Epithelial cell of prostate (primary cell): ENCODE measurements around the gene MRPL43.

Experiments
- DNase-seq: peaks from one replicate; pipeline ENCODE4 v3.0.0-alpha.2; 2011; ENCODE audit warnings: low read depth, low spot score
- H3K27ac ChIP-seq: fragments of 450-650 bp; 2 replicates; pipeline ENCODE4 v1.5.1; 2017; ENCODE audit warnings: mild to moderate bottlenecking

Gene MRPL43

DNA sequence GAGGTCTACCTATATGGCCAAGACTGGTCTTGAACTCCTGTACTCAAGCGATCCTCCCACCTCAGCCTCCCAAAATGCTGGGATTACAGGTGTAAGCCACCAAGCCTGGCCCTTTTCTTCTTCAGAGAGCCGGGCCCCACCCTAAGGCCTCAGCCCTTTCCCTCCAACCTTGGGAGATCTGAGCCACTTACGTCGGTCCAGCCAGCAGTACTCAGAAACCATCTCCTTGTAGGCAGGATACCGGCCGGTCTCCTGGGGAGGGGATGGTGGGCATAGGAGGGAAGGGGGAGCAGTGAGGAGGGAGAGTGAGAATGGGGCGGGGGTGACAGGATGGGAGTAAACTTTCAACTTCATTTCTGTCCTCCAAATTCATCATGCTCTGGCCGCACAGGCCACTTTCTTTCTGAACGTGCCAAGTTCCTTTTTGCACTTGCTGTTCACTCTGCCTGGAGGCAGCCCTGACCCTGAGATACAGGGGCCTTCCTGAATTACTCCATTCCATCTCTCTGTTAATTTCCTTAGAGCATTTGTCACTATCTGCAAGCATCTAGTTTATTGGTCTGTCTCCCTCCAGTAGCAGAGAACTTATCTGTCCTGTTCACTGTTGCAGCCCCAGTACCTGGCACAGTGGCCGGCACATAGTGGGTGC is 33.3 kb upstream of the MRPL43 start:
- no peak overlapping the region for H3K27ac ChIP-seq
- no peak for DNase-seq

- no peak overlapping the region for H3K27ac ChIP-seq
- no peak for DNase-seq
Measured at GRCh38 chr10:101019440-101019703, 32.1 kb upstream of the MRPL43 start.

GRCh38 chr10:101018600-101019439 is 31.5 kb upstream of the MRPL43 start:
- no peak for DNase-seq
- H3K27ac ChIP-seq: no peak overlapping the region

DNA sequence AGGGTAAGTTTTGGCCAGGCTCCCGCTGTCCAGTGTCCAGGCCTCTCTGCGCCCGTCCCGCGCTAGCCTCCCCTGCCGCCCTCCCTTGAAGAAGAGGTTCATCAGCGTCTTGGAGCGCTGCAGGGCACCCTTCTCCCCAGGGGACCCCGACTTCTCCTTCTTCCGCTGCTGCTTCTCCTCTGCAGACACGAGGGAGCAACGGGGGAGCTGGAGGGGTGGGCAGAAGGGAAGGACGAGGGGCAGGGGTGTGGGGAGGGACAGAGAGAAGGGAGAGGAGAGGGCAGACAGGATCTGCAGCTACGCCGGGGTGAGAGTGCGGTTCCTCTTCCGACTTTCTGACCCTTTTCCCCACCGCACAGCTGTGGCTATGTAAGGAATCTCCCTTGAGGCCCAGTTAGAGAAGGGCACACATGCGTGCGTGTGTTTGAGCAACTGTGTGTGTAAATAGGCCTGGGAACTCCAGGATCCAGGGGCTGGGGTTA is 30.9 kb upstream of the MRPL43 start:
- DNase-seq: no peak
- H3K27ac ChIP-seq: no peak overlapping the region

DNA sequence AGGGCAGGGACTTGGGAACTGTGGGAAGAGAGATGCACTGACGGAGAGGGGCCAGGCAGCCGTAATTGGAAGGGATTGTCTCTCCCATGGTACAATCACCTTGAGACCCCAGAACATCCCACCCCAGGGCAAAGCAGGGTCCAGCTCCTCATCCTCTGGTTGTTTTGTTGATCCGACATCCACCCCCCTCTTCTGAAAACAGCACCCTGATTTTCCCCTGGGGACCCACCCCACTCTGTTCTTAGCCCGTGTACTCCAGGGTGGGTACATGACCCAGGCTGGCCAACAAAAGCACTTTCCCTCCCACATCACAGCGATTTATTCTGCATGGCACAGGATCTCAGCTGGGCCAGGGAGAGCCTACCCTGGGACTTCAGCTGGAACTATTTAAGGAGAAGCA is 29.5 kb upstream of the MRPL43 start:
- H3K27ac ChIP-seq: no peak overlapping the region
- DNase-seq: no peak

- no peak overlapping the region for H3K27ac ChIP-seq
- DNase-seq: no peak
Measured at GRCh38 chr10:101015582-101015973, 28.3 kb upstream of the MRPL43 start.

- no peak overlapping the region for H3K27ac ChIP-seq
- DNase-seq: peak; percentile 69
Measured at GRCh38 chr10:101014966-101015581, 27.8 kb upstream of the MRPL43 start.

GRCh38 chr10:101014230-101014884 is 27.1 kb upstream of the MRPL43 start:
- no peak overlapping the region for H3K27ac ChIP-seq
- DNase-seq: no peak

- peak overlapping the region; percentile 35 for H3K27ac ChIP-seq
- DNase-seq: no peak
Measured at GRCh38 chr10:101013365-101013825, 26.1 kb upstream of the MRPL43 start.

DNA sequence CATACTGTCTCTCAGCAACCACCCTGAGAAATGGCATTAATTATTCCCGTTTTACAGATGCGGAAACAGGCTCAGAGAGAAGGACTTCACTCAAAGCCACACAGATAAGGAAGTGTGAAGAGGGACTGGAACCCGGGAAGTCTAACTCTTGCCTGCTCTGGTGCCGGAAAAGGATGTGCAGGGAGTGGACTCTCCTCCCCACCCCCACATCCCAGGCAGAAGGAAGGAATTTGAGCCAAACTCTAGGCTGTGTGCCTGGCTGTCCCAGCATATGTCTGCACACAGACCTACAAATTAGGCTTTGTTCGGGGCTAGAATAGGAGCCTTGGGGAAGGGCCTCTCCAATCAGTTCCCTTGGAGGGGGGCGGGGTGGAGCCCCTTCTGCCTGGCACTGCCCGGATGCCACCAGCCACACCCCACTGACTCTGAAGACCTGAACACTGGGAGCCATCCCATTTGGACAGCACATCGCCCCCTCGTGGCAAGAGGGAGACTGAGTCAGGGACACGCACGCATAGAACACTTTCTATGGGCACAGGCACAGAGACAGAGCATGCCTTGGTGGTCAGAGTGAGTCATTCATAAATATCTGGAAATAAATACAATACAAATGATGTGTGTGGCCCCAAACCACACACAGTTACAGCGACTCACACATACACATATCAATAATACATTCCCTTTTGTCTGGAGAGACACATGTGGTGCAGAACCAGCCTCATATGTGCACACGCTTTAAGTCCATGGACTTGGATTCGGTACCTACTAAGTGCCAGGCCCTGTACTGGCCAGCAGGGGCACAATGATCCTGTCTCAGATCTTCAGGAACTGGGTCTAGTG is 25.4 kb upstream of the MRPL43 start:
- peak overlapping the region; percentile 35 for H3K27ac ChIP-seq
- peak; percentile 64 for DNase-seq

DNA sequence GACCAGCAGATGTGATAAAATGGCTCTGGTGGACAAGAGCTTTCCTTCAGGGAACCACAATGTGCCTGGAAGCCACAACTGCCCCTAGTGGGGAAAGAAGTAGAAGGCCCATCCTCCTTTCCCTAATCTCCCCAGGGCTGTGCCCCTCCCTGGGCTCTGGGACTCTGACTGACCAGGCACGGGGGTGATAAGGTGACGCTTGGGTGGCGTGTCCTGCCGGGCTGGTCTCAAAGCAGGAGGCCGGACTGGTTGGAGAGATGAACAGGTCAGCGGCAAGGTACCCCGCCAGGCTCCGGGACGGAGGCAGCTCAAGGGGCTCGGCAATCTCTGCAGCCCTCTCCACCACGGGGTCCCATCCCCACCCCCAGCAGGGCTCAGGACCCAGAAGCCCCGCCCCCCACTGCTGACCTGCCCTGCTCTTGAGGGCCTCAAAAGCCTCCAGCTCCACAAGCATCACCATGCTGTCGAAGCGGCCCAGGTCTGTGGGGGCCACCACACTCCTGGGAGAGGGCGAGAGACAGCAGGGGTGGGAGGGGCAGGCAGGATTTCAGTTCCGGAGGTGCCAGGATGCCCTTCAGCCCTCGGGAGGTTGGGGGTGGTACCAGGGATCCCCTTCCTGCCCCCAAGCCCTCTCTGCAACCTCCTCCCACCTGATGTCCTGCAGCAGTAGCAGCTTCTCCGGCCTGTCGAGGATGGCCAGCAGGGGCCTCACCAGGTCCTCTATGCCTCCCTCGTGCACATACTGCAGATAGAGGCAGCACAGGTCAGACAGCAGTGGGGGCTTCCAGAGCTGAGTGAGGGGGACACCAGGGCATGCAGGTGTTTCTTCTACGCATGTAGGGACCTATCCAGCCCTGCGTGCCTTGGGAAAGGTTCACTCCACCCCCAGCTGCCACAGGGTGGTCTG is 24.5 kb upstream of the MRPL43 start:
- H3K27ac ChIP-seq: no peak overlapping the region
- no peak for DNase-seq

GRCh38 chr10:101010329-101010728 is 23.0 kb upstream of the MRPL43 start:
- H3K27ac ChIP-seq: no peak overlapping the region
- no peak for DNase-seq

GRCh38 chr10:101008823-101009423 is 21.6 kb upstream of the MRPL43 start:
- DNase-seq: no peak
- no peak overlapping the region for H3K27ac ChIP-seq

- H3K27ac ChIP-seq: no peak overlapping the region
- no peak for DNase-seq
Measured at GRCh38 chr10:101007915-101008822, 20.9 kb upstream of the MRPL43 start.

DNA sequence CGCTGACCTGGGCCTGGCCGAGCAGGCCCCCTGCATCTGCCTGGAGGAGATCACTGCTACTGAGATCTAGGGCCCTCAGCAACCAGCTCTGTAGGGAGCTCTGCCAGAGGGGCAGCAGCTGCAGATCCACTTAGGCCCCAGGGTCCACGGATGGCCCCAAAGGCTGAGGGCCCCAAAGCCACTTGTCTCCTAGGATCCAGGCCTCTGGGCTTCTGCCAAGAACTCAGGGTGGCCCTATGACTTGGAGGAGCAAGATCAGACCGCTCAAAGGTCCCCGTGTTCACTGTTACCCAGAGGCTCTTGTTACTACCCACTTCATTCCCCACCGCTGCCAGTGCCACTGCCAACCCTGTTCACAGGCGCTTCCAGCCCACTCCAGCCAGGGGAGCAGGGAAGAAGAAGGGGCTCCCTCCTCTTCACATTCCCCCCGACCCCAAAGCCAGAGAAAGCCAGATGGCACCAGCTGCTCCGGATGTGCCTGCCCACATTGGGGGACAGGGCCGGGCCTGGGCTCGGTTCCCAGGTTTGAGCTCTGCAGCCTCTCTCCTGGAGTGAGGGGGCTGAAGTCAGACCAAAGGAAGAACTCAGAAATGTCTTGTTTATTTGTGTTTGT is 19.9 kb upstream of the MRPL43 start:
- no peak overlapping the region for H3K27ac ChIP-seq

GRCh38 chr10:101006593-101007098 is 19.3 kb upstream of the MRPL43 start:
- H3K27ac ChIP-seq: no peak overlapping the region
- DNase-seq: no peak

More for the DNA sequence above, 19.9 kb upstream of the MRPL43 start:
- no peak for DNase-seq
